DND-41 (cell line): Measurements from ENCODE around the gene CLSTN3.

Experiments
- ATAC-seq: fragments of 200-7000 bp; cut with Tn5 transposase; 3 replicates; pipeline ENCODE4 v1.9.1; 2021; ENCODE audit warnings: low read depth; ENCODE audit not compliant: insufficient read depth
- DNase-seq: peaks from one replicate; pipeline ENCODE4 v3.0.0-alpha.2; 2020
- H2AFZ ChIP-seq: 2 replicates; pipeline ENCODE4 v1.6.0; 2012; ENCODE audit warnings: low read depth, low read length
- H3K27ac ChIP-seq: 2 replicates; pipeline ENCODE4 v1.5.1; 2012; ENCODE audit warnings: low read length, inconsistent platforms
- H3K27me3 ChIP-seq: fragments of 200-600 bp; sonication (generic); 2 replicates; pipeline ENCODE4 v1.6.0; 2012; ENCODE audit warnings: low read length, mild to moderate bottlenecking, inconsistent platforms; ENCODE audit not compliant: insufficient read depth, poor library complexity
- H3K36me3 ChIP-seq: 2 replicates; pipeline ENCODE4 v1.5.1; 2012; ENCODE audit warnings: low read length, inconsistent platforms; ENCODE audit not compliant: insufficient read depth
- H3K4me1 ChIP-seq: 2 replicates; pipeline ENCODE4 v1.5.1; 2012; ENCODE audit warnings: mild to moderate bottlenecking, low read length; ENCODE audit not compliant: insufficient read depth
- H3K4me2 ChIP-seq: 2 replicates; pipeline ENCODE4 v1.6.0; 2012; ENCODE audit warnings: mild to moderate bottlenecking, moderate library complexity, low read length, inconsistent platforms; ENCODE audit not compliant: insufficient read depth
- H3K4me3 ChIP-seq, 2 experiments: fragments of 200-600 bp in 1 of 2; shearing (Covaris generic) in 1 of 2; 2 replicates each; pipeline ENCODE4 v1.5.1; 2012 to 2016; ENCODE audit warnings: inconsistent platforms in 2 of 2, low read length in 2 of 2, mild to moderate bottlenecking in 2 of 2, low read depth in 1 of 2, moderate library complexity in 1 of 2
- H3K79me2 ChIP-seq: 2 replicates; pipeline ENCODE4 v1.6.0; 2012; ENCODE audit warnings: low read length, inconsistent platforms; ENCODE audit not compliant: insufficient read depth
- H3K9ac ChIP-seq: 2 replicates; pipeline ENCODE4 v1.6.0; 2012; ENCODE audit warnings: low read depth, mild to moderate bottlenecking, inconsistent platforms, low read length, moderate library complexity
- H3K9me3 ChIP-seq: 2 replicates; pipeline ENCODE4 v1.5.1; 2012; ENCODE audit warnings: low read length, moderate library complexity, mild to moderate bottlenecking, inconsistent platforms; ENCODE audit not compliant: insufficient read depth, severe bottlenecking
- H4K20me1 ChIP-seq: 2 replicates; pipeline ENCODE4 v1.6.0; 2012; ENCODE audit warnings: low read length; ENCODE audit not compliant: insufficient read depth
- EZH2 ChIP-seq: IDR thresholded peaks from 3 replicates; pipeline ENCODE4 v1.6.1; 2012; ENCODE audit warnings: borderline replicate concordance, low read depth, mild to moderate bottlenecking, moderate library complexity, low read length, inconsistent platforms; ENCODE audit not compliant: severe bottlenecking
- TF ChIP-seq, protein P1 (sequence below): IDR thresholded peaks from 2 replicates; pipeline ENCODE4 v1.5.1; 2012; ENCODE audit warnings: borderline replicate concordance, low read length, moderate library complexity, mild to moderate bottlenecking; ENCODE audit not compliant: poor library complexity, severe bottlenecking; ENCODE audit errors: extremely low read depth

CLSTN3 gene

DNA sequence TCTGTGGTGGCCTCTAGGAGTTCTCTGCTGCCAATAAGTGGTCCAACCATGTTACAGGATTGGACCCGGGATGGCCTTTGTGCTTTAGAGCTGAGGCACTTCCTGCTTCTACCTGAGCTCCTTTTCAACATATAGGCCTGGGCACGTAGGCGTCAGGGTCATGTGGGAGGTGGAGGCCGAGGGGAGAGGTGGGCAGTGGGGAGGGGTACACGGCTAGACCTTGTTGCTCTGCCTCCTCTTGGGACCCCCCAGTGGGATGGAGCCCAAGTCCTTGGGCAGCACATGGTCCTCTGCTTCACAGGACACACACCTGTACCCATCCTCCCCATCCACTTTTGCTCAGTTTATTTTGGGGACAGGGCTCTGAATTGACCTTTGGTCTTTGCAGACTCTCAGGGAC, 8.8 kb upstream of the CLSTN3 start:
- no peaks in the 10 kb centered on the region for H3K4me1 ChIP-seq

DNA sequence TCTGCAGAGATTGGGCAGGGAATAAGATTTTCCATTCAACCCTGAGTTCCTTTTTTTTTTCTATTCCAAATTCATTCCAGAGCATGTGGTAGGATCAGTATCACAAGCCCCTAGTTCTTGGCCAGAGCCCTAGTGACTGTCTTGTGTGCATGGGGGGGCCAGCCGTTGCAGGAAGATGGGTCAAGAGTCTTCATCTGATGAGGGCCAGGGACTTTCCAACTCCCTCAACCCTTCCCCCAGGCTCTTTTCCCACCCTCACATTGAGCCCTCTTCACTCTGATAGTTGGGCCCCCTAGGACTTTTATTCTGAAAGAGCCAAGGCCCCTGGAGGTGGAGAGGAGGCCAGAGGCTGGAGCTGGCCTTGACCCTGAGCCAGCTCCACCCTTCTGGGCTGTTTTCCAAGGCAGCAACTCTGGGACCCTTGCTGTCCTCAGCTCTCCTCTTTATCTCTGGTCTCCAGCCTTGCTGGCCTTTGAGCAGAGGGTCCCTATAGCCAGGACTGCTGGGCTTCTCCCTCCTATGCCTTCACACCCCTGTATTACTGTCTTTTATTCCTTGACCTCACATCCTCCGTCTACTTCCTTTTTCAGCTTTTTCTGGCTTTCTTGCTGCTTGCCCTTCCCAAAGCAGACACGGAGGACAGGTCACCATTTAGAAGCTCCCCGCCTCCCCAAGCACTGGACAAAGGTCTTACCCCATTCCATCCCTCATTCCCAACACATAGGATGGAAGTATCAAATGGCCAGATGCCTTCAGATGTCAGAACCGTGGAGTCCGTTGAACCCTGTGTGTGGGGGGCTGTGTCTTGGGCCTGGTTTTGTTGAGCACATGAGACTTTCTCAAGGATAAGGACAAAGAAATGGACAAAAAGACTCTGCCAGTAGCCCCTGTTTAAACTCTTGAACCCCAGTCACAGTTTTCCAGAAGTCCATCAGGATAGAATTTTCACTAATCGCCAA, 7.1 kb upstream of the CLSTN3 start:
- Histone ChIP-seq H3K4me1 (no peaks in the 10 kb centered on the region), H3K9ac (no peak overlapping the region), H3K9me3 (no peaks in the 10 kb centered on the region), H3K27me3 (no peaks in the 10 kb centered on the region), H4K20me1 (peaks cover 3% of the 10 kb centered on the region; the same call in 1 of the 2 replicates), H2AFZ (no peak overlapping the region), H3K36me3 (no peaks in the 10 kb centered on the region), H3K79me2 (no peaks in the 10 kb centered on the region), H3K27ac (no peak overlapping the region), H3K4me3 (no peak overlapping the region), H3K4me2 (no peak overlapping the region)
- no peak for ATAC-seq
- no peak for DNase-seq
- TF ChIP-seq, protein P1, sequence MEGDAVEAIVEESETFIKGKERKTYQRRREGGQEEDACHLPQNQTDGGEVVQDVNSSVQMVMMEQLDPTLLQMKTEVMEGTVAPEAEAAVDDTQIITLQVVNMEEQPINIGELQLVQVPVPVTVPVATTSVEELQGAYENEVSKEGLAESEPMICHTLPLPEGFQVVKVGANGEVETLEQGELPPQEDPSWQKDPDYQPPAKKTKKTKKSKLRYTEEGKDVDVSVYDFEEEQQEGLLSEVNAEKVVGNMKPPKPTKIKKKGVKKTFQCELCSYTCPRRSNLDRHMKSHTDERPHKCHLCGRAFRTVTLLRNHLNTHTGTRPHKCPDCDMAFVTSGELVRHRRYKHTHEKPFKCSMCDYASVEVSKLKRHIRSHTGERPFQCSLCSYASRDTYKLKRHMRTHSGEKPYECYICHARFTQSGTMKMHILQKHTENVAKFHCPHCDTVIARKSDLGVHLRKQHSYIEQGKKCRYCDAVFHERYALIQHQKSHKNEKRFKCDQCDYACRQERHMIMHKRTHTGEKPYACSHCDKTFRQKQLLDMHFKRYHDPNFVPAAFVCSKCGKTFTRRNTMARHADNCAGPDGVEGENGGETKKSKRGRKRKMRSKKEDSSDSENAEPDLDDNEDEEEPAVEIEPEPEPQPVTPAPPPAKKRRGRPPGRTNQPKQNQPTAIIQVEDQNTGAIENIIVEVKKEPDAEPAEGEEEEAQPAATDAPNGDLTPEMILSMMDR, result no peak
- no peak for TF ChIP-seq EZH2

More for the DNA sequence above, 8.8 kb upstream of the CLSTN3 start:
- Histone ChIP-seq H3K27me3 (no peaks in the 10 kb centered on the region), H3K79me2 (no peaks in the 10 kb centered on the region), H3K4me3 (no peak overlapping the region), H3K9ac (no peak overlapping the region), H3K36me3 (no peaks in the 10 kb centered on the region), H2AFZ (no peak overlapping the region), H3K27ac (no peak overlapping the region), H4K20me1 (peaks cover 3% of the 10 kb centered on the region; the same call in 1 of the 2 replicates), H3K9me3 (no peaks in the 10 kb centered on the region), H3K4me2 (no peak overlapping the region)
- TF ChIP-seq, protein P1, result no peak
- no peak for TF ChIP-seq EZH2
- no peak for ATAC-seq
- no peak for DNase-seq

DNA sequence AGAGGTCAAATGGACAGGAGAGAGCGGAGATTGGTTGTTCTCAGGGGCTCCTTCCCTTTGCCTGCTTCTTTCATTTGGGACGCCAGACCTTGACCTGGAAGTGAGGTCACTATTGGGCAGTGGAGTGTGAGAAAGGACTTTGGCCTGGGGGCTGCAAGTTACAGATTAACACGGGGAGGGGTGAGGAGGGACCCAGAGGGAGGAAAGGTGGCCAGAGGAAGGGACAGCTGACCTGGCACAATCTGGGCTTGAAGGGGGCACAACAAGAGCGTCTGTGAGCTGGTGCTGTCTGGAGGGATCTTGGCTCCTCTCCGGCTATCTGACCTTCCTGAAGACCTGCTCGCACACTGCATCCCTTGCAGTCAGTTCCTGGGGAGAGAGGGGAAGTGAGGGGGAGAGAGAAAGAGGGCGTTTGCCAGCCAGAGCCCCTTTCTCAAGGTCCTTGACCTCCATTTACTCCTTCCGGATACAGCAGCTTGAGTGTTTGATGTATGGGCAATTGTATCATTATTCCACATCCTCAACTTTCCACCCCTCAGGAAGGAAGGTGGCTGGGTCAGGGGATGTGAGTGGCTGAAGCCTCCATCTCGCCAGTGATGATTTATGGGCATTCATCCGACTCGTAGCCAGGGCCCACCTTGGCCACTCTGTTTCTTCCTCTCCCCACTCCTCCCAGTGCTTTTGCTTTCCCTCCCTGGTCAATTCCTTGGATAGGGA, 6.2 kb upstream of the CLSTN3 start:
- H3K27me3 ChIP-seq, result no peaks in the 10 kb centered on the region
- DNase-seq (no peak), ATAC-seq (no peak)
- no peak overlapping the region for H3K4me3 ChIP-seq
- no peak overlapping the region for H3K9ac ChIP-seq
- H3K4me1 ChIP-seq, result peaks cover under 1% of the 10 kb centered on the region
- no peak overlapping the region for H3K4me2 ChIP-seq
- no peaks in the 10 kb centered on the region for H4K20me1 ChIP-seq
- no peak overlapping the region for H2AFZ ChIP-seq
- TF ChIP-seq, protein P1, result no peak
- no peak for TF ChIP-seq EZH2
- H3K79me2 ChIP-seq, result no peaks in the 10 kb centered on the region
- no peaks in the 10 kb centered on the region for H3K9me3 ChIP-seq
- no peak overlapping the region for H3K27ac ChIP-seq
- no peaks in the 10 kb centered on the region for H3K36me3 ChIP-seq
